ENCODE measurements around the gene WASL. TPM values are rescaled to one million over a fixed set of nuclear protein-coding genes. Genes with fewer than 3 reads are reported as not detected.

Gene WASL
- total RNA-seq, 2 donors from 2014 or later = 37.7 to 64.9 TPM

- Histone ChIP-seq H3K9me3 (no peaks in the 10 kb centered on the region), H3K4me1 (replicated peaks) (no peaks in the 10 kb centered on the region), H3K27ac (no peak overlapping the region), H3K4me3 (no peak overlapping the region), H3K27me3 (replicated peaks; ENCODE audit: insufficient read depth) (no peaks in the 10 kb centered on the region), H3K36me3 (no peaks in the 10 kb centered on the region)
- no peak for TF ChIP-seq CTCF (IDR thresholded peaks at IDR 0.05)
- no peak for TF ChIP-seq POLR2AphosphoS5 (IDR thresholded peaks at IDR 0.05)
- TF ChIP-seq POLR2A (IDR thresholded peaks at IDR 0.05) = no peak
- 83% methylated on average over 1 of the region's 1 CpG for WGBS
- DNase-seq (ENCODE audit: low spot score) = no peak
- intact Hi-C loops (cut with DNase I) = no loop called here
Observed at GRCh38 chr7:123657304-123657685, 91.5 kb downstream of the WASL start.

DNA sequence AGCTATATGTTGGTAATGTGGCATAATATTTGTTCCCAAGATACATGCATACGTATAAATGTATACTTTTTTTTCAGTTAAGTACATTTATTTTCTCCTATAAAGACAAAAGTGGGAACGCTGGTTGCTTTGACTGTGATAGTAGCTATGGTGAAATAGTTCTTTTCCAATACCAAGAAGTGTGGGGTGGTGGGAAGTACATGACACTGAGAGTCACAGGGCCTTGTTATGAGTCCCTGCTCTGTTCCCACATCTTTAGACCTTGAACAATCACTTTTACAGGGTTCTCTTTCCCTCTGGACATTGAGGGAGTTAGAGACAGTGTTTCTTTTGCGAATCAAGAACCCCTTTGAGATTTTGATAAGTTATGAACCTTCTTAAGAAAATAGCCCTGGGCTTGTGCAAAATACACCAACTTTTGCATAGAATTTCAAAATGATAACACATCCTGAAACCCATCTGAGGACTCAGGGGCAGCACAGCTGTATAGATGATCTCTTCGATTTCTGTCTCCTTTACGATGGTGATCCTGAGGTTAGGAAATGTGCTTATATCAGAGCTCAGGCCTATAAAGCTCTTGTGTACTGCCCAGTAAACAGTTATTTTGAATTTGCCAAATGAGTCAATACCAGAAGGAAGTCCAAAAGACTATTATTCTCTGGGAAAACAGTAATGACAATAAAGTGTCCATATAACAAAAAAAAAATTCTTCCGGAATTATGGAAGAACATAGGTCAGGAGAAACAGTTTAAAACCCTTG is 92.1 kb downstream of the WASL start:
- WGBS = 88% methylated on average over 6 of the region's 6 CpGs
- H3K4me1 ChIP-seq (replicated peaks) = no peaks in the 10 kb centered on the region
- no peaks in the 10 kb centered on the region for H3K9me3 ChIP-seq
- no peaks in the 10 kb centered on the region for H3K36me3 ChIP-seq
- TF ChIP-seq POLR2A (IDR thresholded peaks at IDR 0.05) = no peak
- TF ChIP-seq POLR2AphosphoS5 (IDR thresholded peaks at IDR 0.05) = no peak
- no peak for TF ChIP-seq CTCF (IDR thresholded peaks at IDR 0.05)
- DNase-seq (ENCODE audit: low spot score) = no peak
- H3K4me3 ChIP-seq = no peak overlapping the region
- intact Hi-C loops (cut with DNase I) = no loop called here
- no peak overlapping the region for H3K27ac ChIP-seq
- no peaks in the 10 kb centered on the region for H3K27me3 ChIP-seq (replicated peaks; ENCODE audit: insufficient read depth)

- no peak within 1 kb of the TSS for H3K4me3 ChIP-seq
- H3K9me3 ChIP-seq = no peaks in the 10 kb centered on the region
- DNase-seq (ENCODE audit: low spot score) = no peak
- 78% methylated on average over 6 of the region's 6 CpGs for WGBS
- TF ChIP-seq CTCF (IDR thresholded peaks at IDR 0.05) = no peak
- TF ChIP-seq POLR2AphosphoS5 (IDR thresholded peaks at IDR 0.05) = no peak
- TF ChIP-seq POLR2A (IDR thresholded peaks at IDR 0.05) = no peak
- no peak within 1 kb of the TSS for H3K27ac ChIP-seq
- H3K4me1 ChIP-seq (replicated peaks) = no peaks in the 10 kb centered on the region
- intact Hi-C loops (cut with DNase I) = no loop called here
- H3K36me3 ChIP-seq = no peaks in the 10 kb centered on the region
- H3K27me3 ChIP-seq (replicated peaks; ENCODE audit: insufficient read depth) = no peaks in the 10 kb centered on the region
Observed at GRCh38 chr7:123655614-123656013, 93.2 kb downstream of the WASL start, which contains the start of gene LMOD2. TSS of gene LMOD2 (plus strand) at chr7:123655866. CDS start at chr7:123655964, 98 bp downstream.

- Histone ChIP-seq H3K27me3 (replicated peaks; ENCODE audit: insufficient read depth) (no peaks in the 10 kb centered on the region), H3K9me3 (no peaks in the 10 kb centered on the region), H3K36me3 (no peaks in the 10 kb centered on the region), H3K27ac (no peak overlapping the region), H3K4me3 (no peak overlapping the region), H3K4me1 (replicated peaks) (no peaks in the 10 kb centered on the region)
- DNase-seq (ENCODE audit: low spot score) = no peak
- TF ChIP-seq CTCF (IDR thresholded peaks at IDR 0.05) (no peak), POLR2A (IDR thresholded peaks at IDR 0.05) (no peak), POLR2AphosphoS5 (IDR thresholded peaks at IDR 0.05) (no peak)
- WGBS = 85% methylated on average over 6 of the region's 6 CpGs
- intact Hi-C loops (cut with DNase I) = no loop called here
Observed at GRCh38 chr7:123653162-123653561, 95.6 kb downstream of the WASL start.

- TF ChIP-seq POLR2AphosphoS5 (IDR thresholded peaks at IDR 0.05) (no peak), POLR2A (IDR thresholded peaks at IDR 0.05) (no peak), CTCF (IDR thresholded peaks at IDR 0.05) (no peak)
- DNase-seq (ENCODE audit: low spot score) = no peak
- no peaks in the 10 kb centered on the region for H3K27me3 ChIP-seq (replicated peaks; ENCODE audit: insufficient read depth)
- H3K4me1 ChIP-seq (replicated peaks) = no peaks in the 10 kb centered on the region
- intact Hi-C loops (cut with DNase I) = no loop called here
- no peak overlapping the region for H3K4me3 ChIP-seq
- no peaks in the 10 kb centered on the region for H3K36me3 ChIP-seq
- H3K27ac ChIP-seq = no peak overlapping the region
- no peaks in the 10 kb centered on the region for H3K9me3 ChIP-seq
- WGBS = 95% methylated on average over 1 of the region's 1 CpG
Observed at GRCh38 chr7:123652406-123652805, 96.4 kb downstream of the WASL start.
